ENCODE results near the gene HOXB3.

Gene HOXB3

GRCh38 chr17:48553190-48553547 is 36.9 kb downstream of the HOXB3 start:
- TF ChIP-seq FOXP2 (optimal IDR thresholded peaks at IDR 0.05; ENCODE audit: control extremely low read depth, extremely low read length, insufficient read depth) (no peak), EZH2 (IDR thresholded peaks at IDR 0.05) (no peak), POLR2AphosphoS5 (IDR thresholded peaks at IDR 0.05; ENCODE audit: borderline replicate concordance, low read depth, low read length) (no peak)
- no peak overlapping the region for H3K27ac ChIP-seq
- no peaks in the 10 kb centered on the region for H3K9me3 ChIP-seq (ENCODE audit: low read depth, low read length)
- no peak overlapping the region for H3K9ac ChIP-seq (ENCODE audit: insufficient read length)
- no peak for DNase-seq (ENCODE audit: low read depth, low spot score)
- H3K36me3 ChIP-seq (ENCODE audit: insufficient read depth, low read length): peaks cover 17% of the 10 kb centered on the region; the same call in 1 of the 2 replicates
- H3K4me3 ChIP-seq: no peak overlapping the region

GRCh38 chr17:48552466-48553189 is 37.4 kb downstream of the HOXB3 start:
- Histone ChIP-seq H3K4me3 (no peak overlapping the region), H3K9ac (ENCODE audit: insufficient read length) (no peak overlapping the region), H3K27ac (no peak overlapping the region), H3K36me3 (ENCODE audit: insufficient read depth, low read length) (peaks cover 17% of the 10 kb centered on the region; the same call in 1 of the 2 replicates), H3K9me3 (ENCODE audit: low read depth, low read length) (no peaks in the 10 kb centered on the region)
- TF ChIP-seq EZH2 (IDR thresholded peaks at IDR 0.05) (no peak), FOXP2 (optimal IDR thresholded peaks at IDR 0.05; ENCODE audit: control extremely low read depth, extremely low read length, insufficient read depth) (no peak), POLR2AphosphoS5 (IDR thresholded peaks at IDR 0.05; ENCODE audit: borderline replicate concordance, low read depth, low read length) (no peak)
- no peak for DNase-seq (ENCODE audit: low read depth, low spot score)

- Histone ChIP-seq H3K27ac (no peak overlapping the region), H3K36me3 (ENCODE audit: insufficient read depth, low read length) (peaks cover 17% of the 10 kb centered on the region; the same call in 1 of the 2 replicates), H3K4me3 (no peak overlapping the region), H3K9me3 (ENCODE audit: low read depth, low read length) (no peaks in the 10 kb centered on the region), H3K9ac (ENCODE audit: insufficient read length) (no peak overlapping the region)
- no peak for DNase-seq (ENCODE audit: low read depth, low spot score)
- no peak for TF ChIP-seq EZH2 (IDR thresholded peaks at IDR 0.05)
- TF ChIP-seq POLR2AphosphoS5 (IDR thresholded peaks at IDR 0.05; ENCODE audit: borderline replicate concordance, low read depth, low read length): no peak
- TF ChIP-seq FOXP2 (optimal IDR thresholded peaks at IDR 0.05; ENCODE audit: control extremely low read depth, extremely low read length, insufficient read depth): no peak
Measured at GRCh38 chr17:48551596-48552465, 38.2 kb downstream of the HOXB3 start.

- Histone ChIP-seq H3K9me3 (ENCODE audit: low read depth, low read length) (no peaks in the 10 kb centered on the region), H3K9ac (ENCODE audit: insufficient read length) (no peak overlapping the region), H3K27ac (no peak overlapping the region), H3K36me3 (ENCODE audit: insufficient read depth, low read length) (peaks cover 17% of the 10 kb centered on the region; the same call in 1 of the 2 replicates), H3K4me3 (no peak overlapping the region)
- no peak for DNase-seq (ENCODE audit: low read depth, low spot score)
- TF ChIP-seq FOXP2 (optimal IDR thresholded peaks at IDR 0.05; ENCODE audit: control extremely low read depth, extremely low read length, insufficient read depth): no peak
- TF ChIP-seq POLR2AphosphoS5 (IDR thresholded peaks at IDR 0.05; ENCODE audit: borderline replicate concordance, low read depth, low read length): no peak
- TF ChIP-seq EZH2 (IDR thresholded peaks at IDR 0.05): no peak
Measured at GRCh38 chr17:48551214-48551555, 38.9 kb downstream of the HOXB3 start.

- Histone ChIP-seq H3K4me3 (no peak overlapping the region), H3K36me3 (ENCODE audit: insufficient read depth, low read length) (peaks cover 17% of the 10 kb centered on the region; the same call in 1 of the 2 replicates), H3K9ac (ENCODE audit: insufficient read length) (no peak overlapping the region), H3K9me3 (ENCODE audit: low read depth, low read length) (no peaks in the 10 kb centered on the region), H3K27ac (no peak overlapping the region)
- TF ChIP-seq EZH2 (IDR thresholded peaks at IDR 0.05) (no peak), FOXP2 (optimal IDR thresholded peaks at IDR 0.05; ENCODE audit: control extremely low read depth, extremely low read length, insufficient read depth) (no peak), POLR2AphosphoS5 (IDR thresholded peaks at IDR 0.05; ENCODE audit: borderline replicate concordance, low read depth, low read length) (no peak)
- DNase-seq (ENCODE audit: low read depth, low spot score): no peak
Measured at GRCh38 chr17:48550502-48551213, 39.4 kb downstream of the HOXB3 start.

- Histone ChIP-seq H3K9ac (ENCODE audit: insufficient read length) (no peak overlapping the region), H3K4me3 (no peak overlapping the region), H3K36me3 (ENCODE audit: insufficient read depth, low read length) (peaks cover 17% of the 10 kb centered on the region; the same call in 1 of the 2 replicates), H3K9me3 (ENCODE audit: low read depth, low read length) (no peaks in the 10 kb centered on the region), H3K27ac (no peak overlapping the region)
- no peak for DNase-seq (ENCODE audit: low read depth, low spot score)
- no peak for TF ChIP-seq POLR2AphosphoS5 (IDR thresholded peaks at IDR 0.05; ENCODE audit: borderline replicate concordance, low read depth, low read length)
- TF ChIP-seq EZH2 (IDR thresholded peaks at IDR 0.05): no peak
- no peak for TF ChIP-seq FOXP2 (optimal IDR thresholded peaks at IDR 0.05; ENCODE audit: control extremely low read depth, extremely low read length, insufficient read depth)
Measured at GRCh38 chr17:48549914-48550501, 40.0 kb downstream of the HOXB3 start.

- TF ChIP-seq EZH2 (IDR thresholded peaks at IDR 0.05): no peak
- TF ChIP-seq POLR2AphosphoS5 (IDR thresholded peaks at IDR 0.05; ENCODE audit: borderline replicate concordance, low read depth, low read length): no peak
- TF ChIP-seq FOXP2 (optimal IDR thresholded peaks at IDR 0.05; ENCODE audit: control extremely low read depth, extremely low read length, insufficient read depth): no peak
- Histone ChIP-seq H3K36me3 (ENCODE audit: insufficient read depth, low read length) (peaks cover 17% of the 10 kb centered on the region; the same call in 1 of the 2 replicates), H3K9me3 (ENCODE audit: low read depth, low read length) (no peaks in the 10 kb centered on the region), H3K27ac (no peak overlapping the region), H3K9ac (ENCODE audit: insufficient read length) (no peak overlapping the region), H3K4me3 (no peak overlapping the region)
- no peak for DNase-seq (ENCODE audit: low read depth, low spot score)
Measured at GRCh38 chr17:48549281-48549630, 40.8 kb downstream of the HOXB3 start.

Data from SK-N-MC (cell line).